Stimulated activated CD4-positive, alpha-beta T cell treated with anti-CD3 and anti-CD28 coated beads, Interleukin-15, amount 100 ng/mL, for 48 hours (primary cell): ENCODE data around the gene PRKCZ.
"Not testable (repeated sequence)": the region's sequence is repeated elsewhere in the genome, so short reads cannot be mapped to it uniquely, and the experiment has no call there.

Source experiments
- DNase-seq, 2 donors: peaks; one replicate each; pipeline ENCODE4 v3.0.0-alpha.2; 2020; ENCODE audit warnings: low read depth in 2 of 2

PRKCZ gene

DNA sequence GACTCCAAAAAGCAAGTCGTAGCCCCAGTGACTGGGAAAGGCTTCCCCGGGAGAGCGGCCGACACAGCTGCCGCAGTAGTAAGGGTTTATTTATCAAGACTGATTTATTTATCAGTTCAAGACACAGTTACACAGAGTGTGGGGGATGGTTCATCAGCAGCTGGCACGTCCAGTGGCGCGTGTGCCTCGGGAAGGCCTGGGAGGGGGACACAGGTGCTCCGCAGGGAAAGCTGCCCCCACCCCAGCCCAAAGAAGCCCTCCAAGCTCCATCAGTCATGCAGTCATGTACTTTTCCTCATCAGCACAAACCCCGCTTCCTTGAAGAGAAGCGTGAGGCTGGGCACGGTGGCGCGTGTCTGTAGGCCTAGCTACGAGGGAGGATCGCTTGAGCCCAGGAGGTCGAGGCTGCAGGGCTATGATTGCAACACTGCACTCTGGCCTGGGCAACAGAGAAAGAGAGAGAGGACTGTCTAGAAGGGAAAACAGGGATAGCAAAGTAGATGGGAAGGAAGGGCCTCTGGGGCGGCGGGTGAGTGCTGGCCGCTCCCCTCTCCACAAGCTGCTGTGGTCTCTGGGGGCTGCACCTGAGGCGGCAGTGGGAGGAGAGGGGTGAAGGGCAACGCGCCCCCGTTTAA lies 53.2 kb downstream of the PRKCZ start:
- DNase-seq, result no peak

GRCh38 chr1:2103901-2104590 lies 53.8 kb downstream of the PRKCZ start:
- no peak for DNase-seq

DNA sequence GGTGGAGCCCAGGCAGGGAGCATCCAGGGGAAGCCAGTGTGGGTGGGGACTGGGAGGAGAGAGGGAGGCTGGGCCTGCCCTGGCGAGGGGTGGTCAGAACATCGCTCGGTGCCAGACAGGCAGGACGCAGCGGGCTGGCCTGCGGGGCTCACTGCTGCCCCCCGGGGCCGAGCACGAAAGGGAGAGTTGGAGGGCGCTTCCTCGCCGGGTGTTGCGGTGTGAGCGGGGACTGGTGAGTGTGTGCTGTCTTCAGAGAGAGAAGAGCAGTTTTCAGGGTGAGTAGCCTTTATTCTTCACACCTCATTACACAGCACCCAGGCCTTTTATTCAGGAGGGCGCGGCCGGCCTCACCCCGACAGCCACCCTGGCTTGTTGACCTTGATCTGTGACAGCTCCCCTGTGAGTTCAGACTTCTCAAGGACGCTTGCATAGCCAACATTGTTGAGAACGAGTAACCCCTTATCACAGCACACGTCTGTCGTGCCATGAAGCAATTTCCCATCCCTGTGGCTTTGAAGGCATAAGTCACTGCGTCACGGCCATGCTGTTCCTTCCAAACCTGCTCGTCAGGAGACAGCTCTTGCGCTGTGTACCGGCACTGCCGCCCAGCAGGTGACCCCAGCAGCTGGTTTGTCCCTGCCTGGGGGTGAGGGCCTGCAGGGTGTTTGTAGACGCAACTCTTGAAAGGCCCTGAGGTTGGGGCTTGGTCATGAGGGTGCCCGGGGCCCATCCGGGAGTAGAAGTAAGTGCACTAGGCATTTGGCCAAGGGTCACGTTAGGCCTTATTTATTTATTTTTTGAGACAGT lies 54.6 kb downstream of the PRKCZ start:
- DNase-seq, result no peak

DNA sequence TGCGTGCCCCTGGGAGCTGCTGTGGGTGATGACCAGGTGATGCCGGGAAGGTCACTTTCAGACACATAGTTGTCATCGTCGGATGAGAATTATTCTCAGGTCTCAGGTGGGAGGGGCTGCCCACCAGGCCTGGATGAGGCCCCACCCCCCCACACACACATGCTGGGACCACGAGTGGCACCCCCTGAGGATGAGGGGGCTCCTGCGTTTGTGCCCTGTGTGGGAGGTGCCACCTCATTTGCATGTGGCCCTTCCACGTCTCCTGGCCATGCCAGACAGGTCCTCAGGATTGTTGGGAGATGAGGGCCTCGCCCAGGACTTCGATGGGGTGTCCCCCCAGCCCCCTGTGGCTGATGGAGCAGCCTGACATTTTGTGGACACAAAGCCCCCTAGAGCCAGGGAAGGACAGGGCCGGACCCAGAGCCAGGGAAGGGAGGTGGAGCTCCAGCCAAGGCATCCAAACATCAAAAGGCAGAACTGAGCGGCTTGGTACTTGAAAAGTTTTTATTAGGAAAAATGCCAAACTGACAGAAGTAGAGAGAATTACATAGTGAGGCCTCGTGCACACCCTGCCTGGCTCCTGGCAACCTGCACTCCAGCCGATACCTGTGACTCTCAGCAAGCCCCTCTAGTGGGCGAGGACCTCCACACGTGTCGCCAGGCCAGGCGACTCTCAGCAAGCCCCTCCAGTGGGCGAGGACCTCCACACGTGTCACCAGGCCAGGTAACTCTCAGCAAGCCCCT lies 55.7 kb downstream of the PRKCZ start:
- no peak for DNase-seq

GRCh38 chr1:2106659-2107405 lies 56.6 kb downstream of the PRKCZ start:
- DNase-seq, result no peak

- no peak for DNase-seq
Measured at GRCh38 chr1:2107586-2108212, 57.5 kb downstream of the PRKCZ start.

DNA sequence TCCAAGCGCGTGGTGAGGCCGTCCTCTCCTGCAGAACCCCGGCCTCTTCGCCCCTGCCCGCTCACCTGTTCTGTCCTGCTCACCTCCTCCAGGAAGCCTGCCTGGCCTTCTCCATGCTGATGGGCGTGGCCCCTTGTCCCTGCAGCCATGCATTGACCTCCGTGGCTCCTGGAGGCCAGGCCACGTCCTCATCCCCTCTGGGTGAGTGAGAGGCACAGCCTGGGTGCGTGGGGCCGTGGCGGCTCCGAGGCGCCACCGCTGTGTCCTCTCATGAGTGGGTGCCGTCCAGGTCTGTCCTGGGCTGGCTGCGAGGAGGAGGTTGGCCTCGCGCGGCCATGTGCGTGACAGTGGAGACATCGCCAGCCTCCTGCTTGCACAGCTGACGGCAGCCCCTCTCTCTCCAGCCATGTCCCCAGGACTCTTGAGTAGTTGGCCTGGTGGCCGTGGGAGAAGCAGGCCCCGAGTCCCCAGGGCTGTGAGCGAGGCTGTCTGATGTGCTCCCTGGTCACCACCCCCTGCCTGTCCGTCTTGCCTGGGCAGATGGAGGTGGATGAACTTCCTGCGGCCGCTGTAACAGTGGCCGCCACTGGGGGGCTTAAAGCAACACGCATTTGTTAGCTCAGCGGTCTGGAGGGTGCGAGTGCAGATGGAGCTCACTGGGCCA lies 58.1 kb downstream of the PRKCZ start:
- no peak for DNase-seq

DNA sequence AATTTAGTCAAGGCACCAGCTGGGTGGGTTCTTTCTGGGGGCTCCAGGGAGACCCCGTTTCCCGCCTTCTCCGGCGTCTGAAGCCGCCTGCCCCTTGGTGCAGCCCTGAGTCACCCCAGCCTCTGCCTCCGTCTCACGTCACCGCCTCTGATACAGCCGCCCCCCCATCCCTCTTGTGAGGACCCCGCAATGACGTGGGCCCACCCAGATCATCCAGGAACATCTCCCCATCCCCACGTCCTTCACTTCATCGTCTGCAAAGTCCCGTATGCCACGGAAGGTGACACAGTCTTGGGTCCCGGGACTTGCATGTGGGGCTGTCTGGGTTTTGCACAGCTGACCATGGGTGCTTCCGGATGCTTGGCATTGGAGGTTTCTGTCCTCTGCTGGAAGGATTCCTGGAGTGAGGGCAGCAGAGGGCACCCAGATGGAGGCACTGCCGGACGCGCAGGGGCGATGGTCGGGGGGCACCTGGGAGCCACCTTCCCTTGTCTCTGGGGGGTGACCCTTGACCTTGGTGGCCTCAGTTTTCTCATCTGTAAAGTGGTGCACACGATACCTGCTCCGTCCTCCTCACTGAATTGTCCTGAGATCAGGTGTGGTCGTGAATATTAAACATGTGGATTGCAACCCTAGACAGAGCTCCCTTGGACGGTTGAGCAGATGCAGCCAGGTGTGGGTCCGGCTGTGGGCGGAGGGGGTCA lies 58.8 kb downstream of the PRKCZ start:
- DNase-seq, result no peak

DNA sequence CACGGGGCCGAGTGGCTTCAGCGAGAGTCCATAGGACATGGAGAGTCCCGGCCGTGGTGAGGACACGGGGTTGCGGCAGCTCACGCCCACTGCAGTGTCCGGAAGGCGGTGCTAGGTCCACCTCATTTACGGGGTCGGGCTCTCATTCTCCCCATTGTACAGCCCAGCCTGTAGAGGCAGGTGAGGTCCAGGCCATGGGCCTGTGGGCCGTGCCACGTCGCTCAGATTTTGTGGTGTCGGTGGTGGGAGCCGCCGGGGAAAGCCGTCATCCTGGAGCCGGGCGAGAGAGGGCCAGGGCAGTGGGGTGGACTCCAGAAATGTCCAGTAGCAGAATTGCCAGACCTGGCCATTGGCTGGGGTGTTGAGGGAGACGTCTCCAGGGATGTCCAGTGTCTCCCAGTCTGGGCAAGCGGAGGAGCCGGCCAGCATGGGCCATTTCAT lies 59.4 kb downstream of the PRKCZ start:
- no peak for DNase-seq

- no peak for DNase-seq
Measured at GRCh38 chr1:2110191-2110737, 60.1 kb downstream of the PRKCZ start.

DNA sequence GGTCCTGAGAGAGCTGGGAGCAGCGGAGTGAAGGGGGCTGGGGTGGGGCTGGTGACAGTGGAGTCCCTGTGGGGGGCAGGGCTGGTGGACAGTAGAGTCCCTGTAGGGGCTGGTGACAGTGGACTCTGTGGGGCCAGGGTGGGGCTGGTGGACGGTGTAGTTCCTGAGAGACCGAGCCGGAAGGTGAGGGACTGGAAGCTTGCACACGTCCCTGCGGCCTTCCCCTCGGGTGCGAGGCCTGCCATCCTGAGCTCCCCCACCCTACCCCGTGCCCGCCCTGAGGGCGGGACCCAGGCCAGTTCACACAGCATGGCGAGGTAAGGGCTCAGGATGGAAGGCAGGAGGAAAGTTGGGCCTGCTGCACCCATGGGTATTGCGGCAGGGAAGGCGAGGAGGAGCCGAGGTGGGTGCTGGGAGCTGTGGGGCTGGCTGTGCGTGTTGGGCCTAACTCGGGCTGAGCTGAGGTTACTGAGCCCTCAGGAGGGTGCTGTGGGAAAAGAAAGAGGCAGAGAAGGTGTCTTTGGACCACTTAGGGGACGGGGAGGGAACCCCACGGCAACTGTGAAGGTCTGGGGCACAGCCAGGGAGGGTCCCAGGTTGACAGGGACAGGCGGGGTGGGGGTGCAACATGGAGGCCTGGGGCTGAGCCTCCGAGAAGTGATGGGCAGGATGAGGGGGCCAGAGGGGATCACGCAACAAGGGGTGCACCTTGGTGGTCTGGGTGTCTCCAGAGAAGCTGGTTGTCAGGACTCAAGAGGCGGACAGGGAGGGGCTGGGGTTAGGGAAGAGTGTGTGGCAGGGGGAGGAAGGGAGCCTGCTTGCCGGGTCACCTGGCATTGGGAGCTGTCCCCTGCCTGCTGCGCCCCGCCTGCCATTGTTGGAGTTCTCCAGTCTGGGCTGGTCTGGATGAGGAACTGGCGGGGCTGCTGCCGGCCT lies 60.8 kb downstream of the PRKCZ start:
- no peak for DNase-seq

GRCh38 chr1:2111674-2112035 lies 61.4 kb downstream of the PRKCZ start:
- no peak for DNase-seq

GRCh38 chr1:2112280-2112701 lies 62.1 kb downstream of the PRKCZ start:
- DNase-seq, result no peak

DNA sequence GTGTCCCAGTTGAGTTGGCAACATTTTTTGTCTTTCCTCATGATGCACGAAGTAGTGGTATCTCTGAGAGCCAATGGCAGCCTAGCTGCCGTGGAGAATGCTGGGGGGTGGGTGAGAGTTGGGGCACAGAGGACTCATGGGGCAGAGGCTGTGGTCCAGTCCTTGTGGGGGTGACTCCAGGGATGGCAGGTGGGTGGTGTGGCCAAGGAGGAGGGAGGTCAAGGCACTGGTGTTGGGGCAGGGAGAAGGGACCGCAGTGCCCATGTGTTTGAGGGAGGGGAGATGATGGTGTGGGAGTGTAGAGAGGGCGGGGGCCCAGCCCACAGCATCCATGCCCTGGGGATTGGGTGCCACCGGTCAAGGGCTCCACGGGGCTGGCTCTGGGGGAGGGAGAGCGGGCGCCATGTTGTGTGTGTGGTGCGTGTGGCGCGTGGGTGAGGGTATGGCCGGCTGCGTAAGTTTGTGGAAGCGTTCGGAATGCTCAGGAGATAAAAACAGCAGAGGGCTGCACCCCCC lies 63.5 kb downstream of the PRKCZ start:
- no peak for DNase-seq

- DNase-seq, result not testable (repeated sequence)
Measured at GRCh38 chr1:2114635-2115007, 64.4 kb downstream of the PRKCZ start.

DNA sequence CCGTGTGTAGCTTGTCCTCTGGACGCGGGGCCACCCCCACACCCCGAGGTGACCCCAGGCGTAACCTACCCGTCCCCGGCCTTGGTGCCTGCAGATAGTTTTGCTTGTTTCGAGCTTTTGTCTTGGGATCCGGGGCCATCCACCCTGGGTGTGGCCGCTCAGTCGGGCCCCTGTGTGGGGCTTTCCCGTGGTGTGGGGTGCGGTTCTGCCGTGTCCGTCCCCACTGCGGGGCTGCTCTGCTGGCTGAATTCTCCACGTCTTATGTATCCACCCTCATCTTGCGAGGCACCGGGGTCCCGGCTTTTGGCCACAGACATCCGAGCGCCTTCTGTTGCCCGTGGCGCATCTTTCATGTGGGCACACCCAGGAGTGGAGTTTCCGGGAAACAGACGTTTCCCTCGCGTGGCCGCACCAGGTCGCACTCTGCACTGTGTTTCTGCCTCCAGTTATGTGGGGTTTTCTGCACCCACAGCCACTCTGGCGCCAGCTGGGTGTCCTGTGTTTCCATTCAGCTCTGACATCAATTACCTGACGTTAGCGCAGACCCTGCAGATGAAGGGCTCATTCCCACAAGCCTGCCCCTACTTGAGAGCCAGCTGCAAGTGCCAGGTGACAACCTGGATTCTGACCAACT lies 64.9 kb downstream of the PRKCZ start:
- no peak for DNase-seq

DNA sequence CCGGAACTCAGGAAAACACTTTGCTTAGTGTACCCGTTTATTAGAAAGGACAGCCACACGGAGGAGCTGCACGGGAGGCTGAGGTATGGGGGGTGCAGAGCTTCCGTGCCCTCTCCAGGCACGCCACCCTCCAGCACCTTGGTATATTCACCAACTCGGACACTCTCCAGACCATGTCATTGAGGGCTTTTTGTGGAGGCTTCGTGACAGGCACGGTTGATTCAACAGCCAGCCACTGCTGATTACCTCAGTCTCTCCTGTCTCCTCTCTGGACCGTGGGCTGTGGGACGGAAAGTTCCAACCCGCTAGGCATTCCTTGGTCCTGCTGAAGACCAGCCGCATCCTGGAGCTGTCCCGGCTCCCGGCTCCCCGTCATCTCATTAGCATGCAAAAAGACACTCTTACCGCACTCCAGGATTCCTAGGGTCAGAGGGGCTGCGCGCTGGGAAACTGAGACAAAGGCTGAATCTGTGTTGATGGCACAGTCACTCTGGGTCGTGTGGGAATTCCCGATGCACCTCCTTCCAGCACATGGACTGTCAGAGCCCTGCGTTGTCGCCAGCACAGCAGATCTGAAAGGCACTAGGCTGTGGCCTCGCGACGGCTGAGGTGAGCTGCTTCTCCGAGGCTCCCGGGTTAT lies 65.6 kb downstream of the PRKCZ start:
- no peak for DNase-seq
